Progenitor cell of endocrine pancreas (in vitro differentiated cells): Measurements from ENCODE around the gene RAI1. TPM values are rescaled to one million over a fixed set of nuclear protein-coding genes. Genes with fewer than 3 reads are reported as not detected.

ENCODE experiments used
- DNase-seq: peaks from one replicate; pipeline ENCODE4 v3.0.0; 2021; ENCODE audit warnings: low spot score; ENCODE audit not compliant: unreplicated experiment
- H3K27ac Mint-ChIP-seq: 2 replicates; pipeline ENCODE4 v1.8.0; 2021; ENCODE audit warnings: mild to moderate bottlenecking, moderate library complexity, mixed read lengths
- H3K27me3 Mint-ChIP-seq: 2 replicates; pipeline ENCODE4 v1.8.0; 2021; ENCODE audit warnings: mixed read lengths
- H3K36me3 Mint-ChIP-seq: 2 replicates; pipeline ENCODE4 v1.8.0; 2022; ENCODE audit warnings: mixed read lengths; ENCODE audit not compliant: insufficient read depth
- H3K4me1 Mint-ChIP-seq: 2 replicates; pipeline ENCODE4 v1.8.0; 2021; ENCODE audit warnings: low read depth, mixed read lengths
- H3K4me3 Mint-ChIP-seq: 2 replicates; pipeline ENCODE4 v1.8.0; 2021; ENCODE audit warnings: low read depth, mild to moderate bottlenecking, moderate library complexity, mixed read lengths
- H3K9me3 Mint-ChIP-seq: 2 replicates; pipeline ENCODE4 v1.8.0; 2021; ENCODE audit warnings: low read depth, mixed read lengths
- CTCF ChIP-seq: fragments of 200-600 bp; sonication (generic); IDR thresholded peaks from one replicate; pipeline ENCODE4 v1.5.0; 2021; ENCODE audit warnings: antibody characterized with exemption, mild to moderate bottlenecking; ENCODE audit not compliant: unreplicated experiment
- total RNA-seq: library from RNA; stranded (reverse); gene quantifications from 2 replicates; pipeline ENCODE4 v1.2.1, GENCODE V29; 2021

Gene RAI1
- total RNA-seq, 1 donor from 2014 or later: 75.0 TPM

- Mint-ChIP-seq H3K9me3 (no peaks in the 10 kb centered on the region), H3K4me1 (peaks cover 7% of the 10 kb centered on the region), H3K36me3 (no peaks in the 10 kb centered on the region), H3K27ac (no peak overlapping the region), H3K4me3 (no peak overlapping the region), H3K27me3 (no peaks in the 10 kb centered on the region)
- no peak for DNase-seq
- TF ChIP-seq CTCF: no peak
Observed at GRCh38 chr17:17847118-17847689, 165.9 kb downstream of the RAI1 start.

GRCh38 chr17:17847726-17848125 lies 166.5 kb downstream of the RAI1 start:
- peaks cover 7% of the 10 kb centered on the region for H3K4me1 Mint-ChIP-seq
- no peak for DNase-seq

GRCh38 chr17:17848311-17849082 lies 167.2 kb downstream of the RAI1 start:
- Mint-ChIP-seq H3K27me3 (no peaks in the 10 kb centered on the region), H3K27ac (no peak overlapping the region), H3K4me3 (no peak overlapping the region), H3K4me1 (peaks cover 7% of the 10 kb centered on the region), H3K36me3 (no peaks in the 10 kb centered on the region), H3K9me3 (no peaks in the 10 kb centered on the region)
- no peak for DNase-seq
- no peak for TF ChIP-seq CTCF

More at GRCh38 chr17:17847726-17848125, 166.5 kb downstream of the RAI1 start:
- H3K4me3 Mint-ChIP-seq: no peak overlapping the region
- TF ChIP-seq CTCF: no peak
- no peaks in the 10 kb centered on the region for H3K9me3 Mint-ChIP-seq
- no peaks in the 10 kb centered on the region for H3K36me3 Mint-ChIP-seq
- no peak overlapping the region for H3K27ac Mint-ChIP-seq
- no peaks in the 10 kb centered on the region for H3K27me3 Mint-ChIP-seq

- TF ChIP-seq CTCF: no peak
- Mint-ChIP-seq H3K4me3 (no peak overlapping the region), H3K36me3 (no peaks in the 10 kb centered on the region), H3K4me1 (peaks cover 7% of the 10 kb centered on the region), H3K27me3 (no peaks in the 10 kb centered on the region), H3K9me3 (no peaks in the 10 kb centered on the region), H3K27ac (no peak overlapping the region)
- no peak for DNase-seq
Observed at GRCh38 chr17:17849147-17849820, 168.0 kb downstream of the RAI1 start.

- Mint-ChIP-seq H3K9me3 (no peaks in the 10 kb centered on the region), H3K4me3 (no peak overlapping the region), H3K36me3 (no peaks in the 10 kb centered on the region), H3K27ac (no peak overlapping the region), H3K27me3 (no peaks in the 10 kb centered on the region), H3K4me1 (peaks cover 7% of the 10 kb centered on the region)
- DNase-seq: no peak
- peak; percentile 17 for TF ChIP-seq CTCF
Observed at GRCh38 chr17:17849845-17850373, 168.7 kb downstream of the RAI1 start.
